ENCODE data around the gene MEIS3. TPM values are rescaled to one million over a fixed set of nuclear protein-coding genes. Genes with fewer than 3 reads are reported as not detected.
"Not testable (repeated sequence)": the region's sequence is repeated elsewhere in the genome, so short reads cannot be mapped to it uniquely, and the experiment has no call there.

Gene MEIS3
- total and polyA plus RNA-seq, 9 of the 15 experiments (the other 6 are each of a cell fraction or from before 2014, with no cell fraction given), result 0.06 to 0.80 (median 0.25) TPM; not detected in 1

DNA sequence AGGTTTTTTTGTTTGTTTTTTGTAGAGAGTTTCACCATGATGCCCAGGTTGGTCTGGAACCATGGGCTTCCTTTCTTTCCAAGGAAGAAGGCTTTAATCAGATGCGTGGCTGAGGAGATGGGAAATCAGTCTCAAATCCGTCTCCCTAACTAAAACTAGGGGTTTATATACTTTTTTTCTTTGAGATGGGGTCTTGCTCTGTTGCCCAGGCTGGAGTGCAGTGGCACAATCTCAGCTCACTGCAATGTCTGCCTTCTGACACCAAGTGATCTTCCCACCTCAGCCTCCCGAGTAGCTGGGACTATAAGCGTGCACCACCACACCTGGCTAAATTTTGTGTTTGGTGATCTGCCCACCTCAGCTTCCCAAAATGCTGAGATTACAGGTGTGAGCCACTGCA lies 34.8 kb downstream of the MEIS3 start:
- in situ Hi-C loops (cut with MboI), result not testable (repeated sequence)

DNA sequence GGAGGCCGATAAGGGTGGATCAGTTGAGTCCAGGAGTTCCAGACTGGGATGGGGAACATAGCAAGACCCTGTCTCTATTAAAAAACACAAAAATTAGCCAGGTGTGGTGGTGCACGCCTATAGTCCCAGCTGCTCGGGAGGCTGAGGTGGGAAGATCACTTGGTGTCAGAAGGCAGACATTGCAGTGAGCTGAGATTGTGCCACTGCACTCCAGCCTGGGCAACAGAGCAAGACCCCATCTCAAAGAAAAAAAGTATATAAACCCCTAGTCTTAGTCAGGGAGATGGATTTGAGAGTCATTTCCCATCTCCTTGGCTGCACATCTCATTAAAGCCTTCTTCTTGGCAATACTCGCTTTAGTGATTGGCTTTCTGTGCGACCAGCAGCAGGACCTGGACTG lies 35.4 kb downstream of the MEIS3 start:
- 26% methylated on average over 5 of the region's 5 CpGs for WGBS (ENCODE audit: insufficient coverage, low coverage, missing lambda C conversion rate)
- H3K9me3 ChIP-seq (replicated peaks; ENCODE audit: control insufficient read depth, insufficient read depth, low read depth, low read length); FAIRE-seq; in situ Hi-C loops (cut with MboI); DNase-seq (ENCODE audit: extremely low read depth in 1 of 4, low spot score in 3 of 4); CTCF ChIA-PET (ENCODE audit: low intra/inter-chr PET ratio); ATAC-seq; H2AFZ ChIP-seq (ENCODE audit: low read depth, low read length); H3K4me3 ChIP-seq; H3K27me3 ChIP-seq (ENCODE audit: control insufficient read depth in 2 of 2, insufficient read depth in 2 of 2, low read length in 2 of 2); H3K9ac ChIP-seq (ENCODE audit: insufficient read depth in 1 of 2, low read depth in 2 of 2, low read length in 2 of 2); H3K79me2 ChIP-seq (ENCODE audit: control insufficient read depth, insufficient read depth, low read length); BruUV-seq (replicated peaks); H3K4me1 ChIP-seq (replicated peaks in 1 of 2; ENCODE audit: control insufficient read depth in 2 of 2, insufficient read depth in 2 of 2, low read length in 2 of 2); H4K20me1 ChIP-seq (replicated peaks; ENCODE audit: control insufficient read depth, insufficient read depth, low read length); intact Hi-C loops (cut with micrococcal nuclease); H3K9me1 ChIP-seq (ENCODE audit: control insufficient read depth, insufficient read depth, low read length): not testable (repeated sequence)
- H3K4me2 ChIP-seq (ENCODE audit: insufficient read depth, low read length), result 0 out of 2 replicates have a peak overlapping the region, but pooled peaks have one; percentile 23
- H3K27ac ChIP-seq (ENCODE audit: extremely low read depth, low read depth, low read length), result peak overlapping the region; percentile 35; the same call in 1 of the 3 replicates
- peaks cover 35% of the 10 kb centered on the region; the same call in 2 of the 3 replicates for H3K36me3 ChIP-seq (ENCODE audit: control insufficient read depth, insufficient read depth, low read length)
- TF ChIP-seq SMARCA5 (IDR thresholded peaks at IDR 0.05) (0 out of 2 replicates have a peak, but pooled peaks have one; percentile 36), POLR2A (conservative IDR thresholded peaks at IDR 0.05) (peak; percentile 37; the same call in 1 of the 2 replicates), RBM25 (IDR thresholded peaks at IDR 0.05; ENCODE audit: low read depth, low read length, severe bottlenecking) (peak; percentile 16), ZNF121 (CRISPR knock-in tag; conservative IDR thresholded peaks at IDR 0.05) (peak; percentile 79)
- TF ChIP-seq, protein P1, sequence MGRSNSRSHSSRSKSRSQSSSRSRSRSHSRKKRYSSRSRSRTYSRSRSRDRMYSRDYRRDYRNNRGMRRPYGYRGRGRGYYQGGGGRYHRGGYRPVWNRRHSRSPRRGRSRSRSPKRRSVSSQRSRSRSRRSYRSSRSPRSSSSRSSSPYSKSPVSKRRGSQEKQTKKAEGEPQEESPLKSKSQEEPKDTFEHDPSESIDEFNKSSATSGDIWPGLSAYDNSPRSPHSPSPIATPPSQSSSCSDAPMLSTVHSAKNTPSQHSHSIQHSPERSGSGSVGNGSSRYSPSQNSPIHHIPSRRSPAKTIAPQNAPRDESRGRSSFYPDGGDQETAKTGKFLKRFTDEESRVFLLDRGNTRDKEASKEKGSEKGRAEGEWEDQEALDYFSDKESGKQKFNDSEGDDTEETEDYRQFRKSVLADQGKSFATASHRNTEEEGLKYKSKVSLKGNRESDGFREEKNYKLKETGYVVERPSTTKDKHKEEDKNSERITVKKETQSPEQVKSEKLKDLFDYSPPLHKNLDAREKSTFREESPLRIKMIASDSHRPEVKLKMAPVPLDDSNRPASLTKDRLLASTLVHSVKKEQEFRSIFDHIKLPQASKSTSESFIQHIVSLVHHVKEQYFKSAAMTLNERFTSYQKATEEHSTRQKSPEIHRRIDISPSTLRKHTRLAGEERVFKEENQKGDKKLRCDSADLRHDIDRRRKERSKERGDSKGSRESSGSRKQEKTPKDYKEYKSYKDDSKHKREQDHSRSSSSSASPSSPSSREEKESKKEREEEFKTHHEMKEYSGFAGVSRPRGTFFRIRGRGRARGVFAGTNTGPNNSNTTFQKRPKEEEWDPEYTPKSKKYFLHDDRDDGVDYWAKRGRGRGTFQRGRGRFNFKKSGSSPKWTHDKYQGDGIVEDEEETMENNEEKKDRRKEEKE (IDR thresholded peaks at IDR 0.05; ENCODE audit: borderline replicate concordance in 1 of 2, control insufficient read depth in 1 of 2, low read depth in 2 of 2, low read length in 1 of 2), result 0 out of 4 replicates have a peak, but pooled peaks of 1 of the 2 experiments have one; percentile 30
- POLR2A ChIA-PET, result interaction anchor here (0.6 kb wide), 1 partner anchor 147 kb away, joined by 3 read pairs; no protein-coding TSS in a partner anchor

More for the DNA sequence above, 34.8 kb downstream of the MEIS3 start:
- H3K4me1 ChIP-seq (replicated peaks in 1 of 2; ENCODE audit: control insufficient read depth in 2 of 2, insufficient read depth in 2 of 2, low read length in 2 of 2); H3K27ac ChIP-seq (ENCODE audit: extremely low read depth, low read depth, low read length); H3K4me3 ChIP-seq; FAIRE-seq; ATAC-seq; H3K79me2 ChIP-seq (ENCODE audit: control insufficient read depth, insufficient read depth, low read length); H3K9ac ChIP-seq (ENCODE audit: insufficient read depth in 1 of 2, low read depth in 2 of 2, low read length in 2 of 2); H3K9me3 ChIP-seq (replicated peaks; ENCODE audit: control insufficient read depth, insufficient read depth, low read depth, low read length); H3K9me1 ChIP-seq (ENCODE audit: control insufficient read depth, insufficient read depth, low read length); intact Hi-C loops (cut with micrococcal nuclease); H3K4me2 ChIP-seq (ENCODE audit: insufficient read depth, low read length); DNase-seq (ENCODE audit: extremely low read depth in 1 of 4, low spot score in 3 of 4); H2AFZ ChIP-seq (ENCODE audit: low read depth, low read length); BruUV-seq (replicated peaks); CTCF ChIA-PET (ENCODE audit: low intra/inter-chr PET ratio); H3K27me3 ChIP-seq (ENCODE audit: control insufficient read depth in 2 of 2, insufficient read depth in 2 of 2, low read length in 2 of 2); H4K20me1 ChIP-seq (replicated peaks; ENCODE audit: control insufficient read depth, insufficient read depth, low read length): not testable (repeated sequence)
- POLR2A ChIA-PET, result interaction anchor here (0.6 to 0.7 kb wide), 2 partner anchors 18 to 148 kb away, joined by 3 read pairs; no protein-coding TSS in a partner anchor
- peak; percentile 71 for TF ChIP-seq ZNF121 (CRISPR knock-in tag; conservative IDR thresholded peaks at IDR 0.05)
- H3K36me3 ChIP-seq (ENCODE audit: control insufficient read depth, insufficient read depth, low read length), result peaks cover 30% of the 10 kb centered on the region; the same call in 2 of the 3 replicates
- 28% methylated on average over 4 of the region's 4 CpGs for WGBS (ENCODE audit: insufficient coverage, low coverage, missing lambda C conversion rate)
